OCI-LY1 (cell line): ENCODE measurements around the gene MZB1.

Experiments
- EZH2 ChIP-seq: fragments of 200-600 bp; sonication (generic), shearing (Covaris generic); IDR thresholded peaks from 2 replicates; pipeline ENCODE4 v1.8.0; 2017; ENCODE audit warnings: borderline replicate concordance, mixed run types, mild to moderate bottlenecking, antibody characterized with exemption, low read length, moderate library complexity, mixed read lengths
- TF ChIP-seq, protein P1 (sequence below): fragments of 200-600 bp; sonication (generic), shearing (Covaris generic); IDR thresholded peaks from 2 replicates; pipeline ENCODE4 v1.5.1; 2017; ENCODE audit warnings: mild to moderate bottlenecking, antibody characterized with exemption, low read length, moderate library complexity, mixed read lengths

DNA sequence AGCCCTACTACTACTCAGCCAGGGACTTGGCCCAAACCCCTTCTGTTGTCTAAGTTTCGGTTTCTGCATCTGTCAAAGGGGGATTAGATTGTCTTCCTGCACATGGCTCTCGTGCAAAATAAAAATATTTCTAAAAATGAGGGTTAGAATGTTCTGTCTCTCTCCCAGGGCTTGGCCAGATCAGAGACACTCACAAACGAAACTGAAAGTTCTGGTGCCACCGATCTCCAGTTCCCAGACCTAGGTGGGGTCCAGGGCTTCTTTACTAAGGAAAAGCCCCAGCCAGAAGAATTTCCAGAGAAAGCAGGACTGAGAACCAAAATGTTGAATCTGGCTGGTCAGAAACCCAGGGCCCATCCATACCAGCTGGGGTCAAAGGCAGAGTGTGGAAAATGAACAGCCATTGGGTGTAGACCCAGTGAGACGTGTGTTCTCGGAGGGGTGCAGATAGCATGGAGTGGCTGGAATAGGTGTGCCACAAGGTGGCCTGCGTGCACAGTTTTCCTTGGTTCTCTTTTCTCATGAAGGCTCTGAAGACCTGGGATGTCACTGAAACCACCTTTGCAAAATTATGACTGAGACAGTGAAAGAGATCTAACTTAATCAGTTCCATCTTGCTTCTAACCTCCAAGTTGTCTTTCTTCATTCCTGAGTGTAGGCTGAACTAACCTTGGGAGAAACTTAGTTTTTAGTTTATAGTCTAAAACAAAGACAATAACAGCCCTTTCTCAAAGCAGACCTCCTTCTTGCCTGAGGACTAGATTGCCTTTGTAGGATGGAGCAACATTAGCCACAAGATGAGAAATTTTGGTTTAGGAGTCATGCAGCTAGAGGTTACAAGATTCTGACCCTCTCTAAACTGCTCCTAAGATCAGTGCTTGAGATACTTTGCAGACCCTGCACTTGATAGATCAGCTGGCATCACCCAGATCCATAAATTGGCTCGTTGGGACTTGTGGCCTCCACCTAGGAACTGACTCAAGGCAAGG, 4.4 kb downstream of the MZB1 start:
- no peak for TF ChIP-seq EZH2
- TF ChIP-seq, protein P1, sequence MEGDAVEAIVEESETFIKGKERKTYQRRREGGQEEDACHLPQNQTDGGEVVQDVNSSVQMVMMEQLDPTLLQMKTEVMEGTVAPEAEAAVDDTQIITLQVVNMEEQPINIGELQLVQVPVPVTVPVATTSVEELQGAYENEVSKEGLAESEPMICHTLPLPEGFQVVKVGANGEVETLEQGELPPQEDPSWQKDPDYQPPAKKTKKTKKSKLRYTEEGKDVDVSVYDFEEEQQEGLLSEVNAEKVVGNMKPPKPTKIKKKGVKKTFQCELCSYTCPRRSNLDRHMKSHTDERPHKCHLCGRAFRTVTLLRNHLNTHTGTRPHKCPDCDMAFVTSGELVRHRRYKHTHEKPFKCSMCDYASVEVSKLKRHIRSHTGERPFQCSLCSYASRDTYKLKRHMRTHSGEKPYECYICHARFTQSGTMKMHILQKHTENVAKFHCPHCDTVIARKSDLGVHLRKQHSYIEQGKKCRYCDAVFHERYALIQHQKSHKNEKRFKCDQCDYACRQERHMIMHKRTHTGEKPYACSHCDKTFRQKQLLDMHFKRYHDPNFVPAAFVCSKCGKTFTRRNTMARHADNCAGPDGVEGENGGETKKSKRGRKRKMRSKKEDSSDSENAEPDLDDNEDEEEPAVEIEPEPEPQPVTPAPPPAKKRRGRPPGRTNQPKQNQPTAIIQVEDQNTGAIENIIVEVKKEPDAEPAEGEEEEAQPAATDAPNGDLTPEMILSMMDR = no peak
